ENCODE measurements around the gene SMURF2. TPM values are rescaled to one million over a fixed set of nuclear protein-coding genes. Genes with fewer than 3 reads are reported as not detected.

The SMURF2 gene
- total RNA-seq, 1 donor from 2014 or later, result 39.6 TPM

DNA sequence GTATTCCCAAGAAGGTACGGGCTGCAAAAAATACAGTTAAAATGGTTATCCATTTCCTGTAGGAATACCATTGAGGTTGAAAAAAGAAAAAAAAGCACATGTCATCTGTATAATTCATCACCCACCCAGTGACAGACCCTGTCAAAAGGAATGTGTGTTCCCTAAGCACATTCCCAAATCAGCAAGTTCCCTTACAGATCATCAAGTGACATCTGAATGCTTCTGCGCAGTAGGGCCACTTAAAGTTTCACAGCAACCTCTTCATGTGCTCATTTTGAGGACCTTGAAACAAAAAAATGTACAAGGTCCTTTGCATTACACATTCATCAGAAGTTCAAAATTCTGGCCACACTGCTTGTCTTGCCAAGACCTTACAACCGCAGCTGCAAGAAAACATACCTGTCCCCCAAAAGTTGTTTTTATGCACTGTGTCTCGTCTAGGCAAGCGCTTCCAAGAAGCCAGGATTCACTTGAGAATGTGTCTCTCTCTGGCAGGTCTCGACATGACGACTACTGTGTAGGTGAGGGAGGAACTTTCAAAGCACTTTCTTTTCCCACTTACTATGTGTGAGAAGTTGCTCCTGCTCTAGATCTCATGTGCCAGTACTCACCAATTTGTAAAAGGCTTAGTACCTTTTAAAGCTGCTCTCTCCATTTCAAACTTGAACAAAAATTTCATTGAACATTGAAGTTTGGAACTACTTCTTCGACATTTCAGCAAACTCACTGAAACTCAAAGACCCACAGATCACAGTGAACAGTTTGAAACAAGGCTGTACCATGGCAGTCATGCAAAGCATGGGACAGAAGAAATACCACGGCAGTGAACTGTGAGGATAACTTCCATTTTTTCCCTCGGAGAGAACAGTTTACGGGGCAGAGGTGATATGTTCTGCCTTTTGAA is 161.0 kb downstream of the SMURF2 start:
- TF ChIP-seq CTCF (IDR thresholded peaks at IDR 0.05), result no peak
- no peak overlapping the region for H3K27ac ChIP-seq
- peaks cover 75% of the 10 kb centered on the region for H3K4me1 ChIP-seq
- peaks cover 80% of the 10 kb centered on the region for H3K36me3 ChIP-seq
- no peak overlapping the region for H3K4me3 ChIP-seq
- no peaks in the 10 kb centered on the region for H3K9me3 ChIP-seq
- no peaks in the 10 kb centered on the region for H3K27me3 ChIP-seq (ENCODE audit: low read depth)
- DNase-seq (no peak), ATAC-seq (no peak)
- intact Hi-C loops (cut with DNase I), result no loop called here

GRCh38 chr17:64500487-64500859 is 161.6 kb downstream of the SMURF2 start:
- intact Hi-C loops (cut with DNase I), result no loop called here
- Histone ChIP-seq H3K27me3 (ENCODE audit: low read depth) (no peaks in the 10 kb centered on the region), H3K36me3 (peaks cover 80% of the 10 kb centered on the region), H3K9me3 (no peaks in the 10 kb centered on the region), H3K4me1 (peaks cover 82% of the 10 kb centered on the region), H3K4me3 (no peak overlapping the region), H3K27ac (no peak overlapping the region)
- ATAC-seq (no peak), DNase-seq (no peak)
- TF ChIP-seq CTCF (IDR thresholded peaks at IDR 0.05), result no peak

- H3K4me1 ChIP-seq, result peaks cover 87% of the 10 kb centered on the region
- ATAC-seq, result no peak
- intact Hi-C loops (cut with DNase I), result no loop called here
Measured at GRCh38 chr17:64499805-64500486, 162.2 kb downstream of the SMURF2 start.

DNA sequence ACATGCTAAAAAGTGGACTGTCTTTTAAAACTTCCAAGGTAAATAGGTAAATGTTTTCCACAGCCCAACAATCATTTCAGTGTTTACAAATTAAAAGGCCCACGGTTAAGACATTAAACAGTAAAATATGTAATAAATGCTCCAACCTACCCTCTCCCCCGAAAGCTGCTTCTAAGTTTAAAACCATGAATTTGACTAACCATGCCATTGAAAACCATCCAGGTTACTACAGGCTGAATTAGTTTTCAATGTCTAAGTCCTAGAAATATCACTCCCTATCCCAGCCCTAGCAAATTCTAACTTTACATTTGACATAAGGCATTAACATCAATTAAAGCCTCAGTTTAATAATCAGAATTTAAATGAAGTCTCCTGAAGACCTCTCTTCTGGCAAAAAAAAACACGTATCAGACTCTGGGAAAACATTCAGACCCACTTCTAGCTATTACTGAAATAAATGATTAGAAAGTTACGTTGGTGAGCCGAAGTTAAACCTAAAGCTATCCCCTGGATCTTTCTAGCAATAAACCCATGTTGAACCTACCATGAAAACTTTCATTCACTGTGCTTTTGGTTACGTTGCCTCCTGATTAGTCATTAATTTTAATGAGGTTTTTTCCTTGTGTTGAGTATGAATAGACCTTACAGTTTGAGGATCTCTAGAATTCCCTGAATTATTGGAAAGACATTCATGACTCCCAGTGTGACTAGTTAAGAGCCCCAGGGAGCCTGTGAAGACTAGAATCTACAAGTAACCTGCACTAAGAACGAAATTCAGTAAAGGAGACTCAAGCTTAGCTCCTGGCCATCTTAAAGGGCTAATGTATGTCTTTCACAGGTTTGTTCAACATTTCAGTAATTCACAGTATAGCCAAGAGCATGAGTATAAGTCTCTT is 163.6 kb downstream of the SMURF2 start:
- intact Hi-C loops (cut with DNase I), result no loop called here
- Histone ChIP-seq H3K36me3 (peaks cover 64% of the 10 kb centered on the region), H3K27me3 (ENCODE audit: low read depth) (no peaks in the 10 kb centered on the region), H3K4me3 (no peak overlapping the region), H3K4me1 (peaks cover 86% of the 10 kb centered on the region), H3K27ac (no peak overlapping the region), H3K9me3 (no peaks in the 10 kb centered on the region)
- no peak for TF ChIP-seq CTCF (IDR thresholded peaks at IDR 0.05)
- no peak for ATAC-seq
- DNase-seq, result no peak

More at GRCh38 chr17:64499805-64500486, 162.2 kb downstream of the SMURF2 start:
- no peaks in the 10 kb centered on the region for H3K27me3 ChIP-seq (ENCODE audit: low read depth)
- no peak overlapping the region for H3K27ac ChIP-seq
- H3K36me3 ChIP-seq, result peaks cover 78% of the 10 kb centered on the region
- no peaks in the 10 kb centered on the region for H3K9me3 ChIP-seq
- no peak for TF ChIP-seq CTCF (IDR thresholded peaks at IDR 0.05)
- H3K4me3 ChIP-seq, result no peak overlapping the region
- DNase-seq, result no peak

DNA sequence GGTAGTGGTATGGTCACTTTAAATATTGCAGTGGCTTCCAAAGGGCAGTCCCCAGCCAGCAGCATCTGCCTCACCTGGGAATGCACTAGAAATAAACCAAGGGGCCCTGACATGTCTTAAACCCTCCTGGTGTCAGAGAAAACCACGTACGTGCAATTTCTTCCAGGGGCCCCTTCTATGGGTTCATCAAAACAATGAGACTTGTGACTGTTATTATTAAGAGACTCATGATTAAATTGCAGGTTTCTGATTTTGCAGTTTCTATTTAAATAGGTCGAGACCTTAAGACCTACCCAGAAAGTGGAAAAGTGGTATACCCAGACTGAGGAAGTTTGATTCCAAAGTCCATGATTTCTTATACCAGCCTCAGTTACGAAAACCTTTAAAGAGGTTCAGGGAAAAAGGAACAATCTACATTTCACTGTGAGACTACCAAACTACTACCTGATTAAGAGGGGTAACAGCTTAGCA is 164.5 kb downstream of the SMURF2 start:
- no peak for ATAC-seq
- Histone ChIP-seq H3K27ac (peak overlapping the region; percentile 81), H3K27me3 (ENCODE audit: low read depth) (no peaks in the 10 kb centered on the region), H3K36me3 (peaks cover 63% of the 10 kb centered on the region), H3K9me3 (no peaks in the 10 kb centered on the region), H3K4me1 (peaks cover 77% of the 10 kb centered on the region), H3K4me3 (peak overlapping the region; percentile 79)
- DNase-seq, result no peak
- intact Hi-C loops (cut with DNase I), result no loop called here
- TF ChIP-seq CTCF (IDR thresholded peaks at IDR 0.05), result no peak
